ENCODE measurements around the gene HOXC5.
"Not testable (repeated sequence)": the region's sequence is repeated elsewhere in the genome, so short reads cannot be mapped to it uniquely, and the experiment has no call there.

The HOXC5 gene

GRCh38 chr12:54035568-54036264 is 2.9 kb downstream of the HOXC5 start:
- no peak for DNase-seq

GRCh38 chr12:54036620-54037359 is 3.9 kb downstream of the HOXC5 start:
- DNase-seq: no peak

GRCh38 chr12:54037360-54038283 is 4.8 kb downstream of the HOXC5 start:
- no peak for DNase-seq

GRCh38 chr12:54038284-54038870 is 5.5 kb downstream of the HOXC5 start:
- DNase-seq: no peak

- DNase-seq: no peak
Measured at GRCh38 chr12:54038871-54039414, 6.1 kb downstream of the HOXC5 start.

GRCh38 chr12:54039417-54040147 is 6.7 kb downstream of the HOXC5 start:
- no peak for DNase-seq

GRCh38 chr12:54040148-54040494 is 7.3 kb downstream of the HOXC5 start:
- no peak for DNase-seq

- DNase-seq: no peak
Measured at GRCh38 chr12:54040648-54041047, 7.8 kb downstream of the HOXC5 start.

GRCh38 chr12:54041097-54041690 is 8.3 kb downstream of the HOXC5 start:
- no peak for DNase-seq

- not testable (repeated sequence) for DNase-seq
Measured at GRCh38 chr12:54042033-54042432, 9.2 kb downstream of the HOXC5 start.

GRCh38 chr12:54042970-54043853 is 10.4 kb downstream of the HOXC5 start:
- DNase-seq: no peak

GRCh38 chr12:54044425-54045103 is 11.7 kb downstream of the HOXC5 start:
- DNase-seq: no peak

GRCh38 chr12:54045401-54045800 is 12.6 kb downstream of the HOXC5 start:
- DNase-seq: no peak

GRCh38 chr12:54045868-54046521 is 13.1 kb downstream of the HOXC5 start:
- DNase-seq: no peak

- no peak for DNase-seq
Measured at GRCh38 chr12:54046809-54047159, 13.9 kb downstream of the HOXC5 start.

- DNase-seq: no peak
Measured at GRCh38 chr12:54047160-54047963, 14.5 kb downstream of the HOXC5 start.

- DNase-seq: no peak
Measured at GRCh38 chr12:54047964-54048303, 15.1 kb downstream of the HOXC5 start.

- DNase-seq: no peak
Measured at GRCh38 chr12:54048406-54049093, 15.7 kb downstream of the HOXC5 start.

All from activated gamma-delta T cell (primary cell).